Stimulated activated CD4-positive, alpha-beta T cell treated with anti-CD3 and anti-CD28 coated beads, Interleukin-12 subunit alpha, Interleukin-12 subunit beta, amount 100 ng/mL, for 24 hours (primary cell): Measurements from ENCODE around the gene BCL11B.
"Not testable (repeated sequence)": the region's sequence is repeated elsewhere in the genome, so short reads cannot be mapped to it uniquely, and the experiment has no call there.

Experiments used
- DNase-seq, 2 experiments: peaks; one replicate each; pipeline ENCODE4 v3.0.0-alpha.2; 2020; ENCODE audit warnings: low read depth in 2 of 2

Gene BCL11B

DNA sequence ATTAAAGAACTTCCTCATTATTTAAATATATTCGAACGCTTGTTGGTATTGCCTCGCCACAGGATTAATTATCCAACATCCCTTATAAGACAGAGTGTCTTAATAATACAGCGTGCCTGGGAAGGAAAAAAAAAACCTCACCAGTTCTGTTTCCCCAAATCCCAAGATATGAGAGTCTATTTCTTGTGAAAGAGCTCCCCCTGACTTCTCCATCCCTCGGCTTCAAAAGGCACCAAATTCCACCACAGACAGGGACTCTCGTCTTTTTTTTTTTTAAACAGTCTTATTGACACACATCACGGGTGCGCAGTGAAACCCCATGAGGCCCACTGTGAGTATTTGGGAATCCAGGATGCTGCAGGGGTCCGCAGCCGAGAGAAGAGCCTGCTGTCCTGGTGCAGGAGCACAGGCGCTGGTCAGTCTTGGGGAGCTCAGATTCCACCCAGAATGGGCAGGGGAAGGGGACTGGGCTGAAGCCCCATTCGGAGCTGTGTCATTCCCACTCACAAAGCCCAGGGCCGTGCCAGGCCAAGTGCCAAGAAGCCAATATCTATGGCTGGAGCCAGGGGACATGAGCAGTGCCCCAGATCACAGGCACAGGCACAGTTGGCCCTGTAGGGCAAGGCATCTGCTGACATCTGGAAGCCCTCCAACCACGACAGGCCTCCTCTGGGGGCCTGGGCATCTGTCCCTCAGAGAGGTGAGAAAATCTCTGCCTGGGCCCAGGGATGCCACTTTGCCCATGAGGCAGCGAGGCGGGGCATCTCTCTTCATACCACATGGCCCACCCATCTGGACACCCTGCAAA is 71.9 kb downstream of the BCL11B start:
- DNase-seq = no peak

DNA sequence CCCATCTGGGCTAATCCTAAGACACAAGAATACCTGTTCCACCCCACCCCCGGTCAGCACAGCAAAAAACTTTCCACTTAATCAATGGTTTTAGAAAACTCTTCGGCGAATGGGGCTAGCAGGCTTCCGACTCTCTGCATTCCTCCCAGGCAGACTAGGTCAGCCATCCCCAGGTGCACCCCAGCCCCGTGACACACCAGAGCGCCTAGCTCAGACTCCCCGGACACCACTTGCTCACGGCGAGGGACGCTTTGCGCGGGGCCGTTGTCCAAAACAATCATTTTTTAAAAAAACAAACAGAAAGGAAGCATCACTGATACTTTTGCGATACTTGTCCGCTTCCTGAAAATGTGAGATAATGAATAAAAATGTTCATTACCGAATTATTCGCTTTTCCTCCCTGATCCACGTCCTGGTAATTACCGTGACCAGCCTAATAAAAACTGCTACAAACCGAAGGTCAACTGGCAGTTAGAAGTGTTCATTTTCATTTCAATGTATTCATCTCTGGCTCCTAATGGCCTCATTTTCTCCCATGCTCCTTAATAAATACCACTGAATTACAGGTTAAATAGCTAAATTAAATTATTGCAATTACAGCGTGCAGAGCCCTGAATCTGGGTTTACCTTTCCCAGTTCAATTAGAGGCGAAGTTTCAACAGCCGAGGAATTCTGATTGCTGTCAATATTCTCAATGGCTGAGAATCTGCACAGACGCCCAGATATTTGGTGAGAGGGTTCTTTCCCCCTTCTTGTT is 73.1 kb downstream of the BCL11B start:
- DNase-seq = no peak

DNA sequence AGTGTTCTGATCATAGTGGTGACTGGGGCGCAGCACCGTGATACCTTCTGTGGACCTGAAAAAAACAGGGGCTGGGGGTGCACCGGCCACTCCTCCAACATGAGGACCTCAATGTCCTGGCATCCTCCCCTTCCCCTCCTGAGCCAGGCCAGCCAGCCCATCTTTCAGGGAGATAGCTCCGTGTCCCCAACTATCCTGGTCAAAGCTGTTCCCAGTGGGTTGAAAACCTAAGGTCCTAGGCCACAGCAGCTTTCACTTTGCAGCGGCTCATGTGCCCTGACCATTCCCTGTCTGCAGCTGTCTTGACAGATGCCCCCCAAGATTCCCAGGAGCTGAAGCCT is 75.7 kb downstream of the BCL11B start:
- no peak for DNase-seq

DNA sequence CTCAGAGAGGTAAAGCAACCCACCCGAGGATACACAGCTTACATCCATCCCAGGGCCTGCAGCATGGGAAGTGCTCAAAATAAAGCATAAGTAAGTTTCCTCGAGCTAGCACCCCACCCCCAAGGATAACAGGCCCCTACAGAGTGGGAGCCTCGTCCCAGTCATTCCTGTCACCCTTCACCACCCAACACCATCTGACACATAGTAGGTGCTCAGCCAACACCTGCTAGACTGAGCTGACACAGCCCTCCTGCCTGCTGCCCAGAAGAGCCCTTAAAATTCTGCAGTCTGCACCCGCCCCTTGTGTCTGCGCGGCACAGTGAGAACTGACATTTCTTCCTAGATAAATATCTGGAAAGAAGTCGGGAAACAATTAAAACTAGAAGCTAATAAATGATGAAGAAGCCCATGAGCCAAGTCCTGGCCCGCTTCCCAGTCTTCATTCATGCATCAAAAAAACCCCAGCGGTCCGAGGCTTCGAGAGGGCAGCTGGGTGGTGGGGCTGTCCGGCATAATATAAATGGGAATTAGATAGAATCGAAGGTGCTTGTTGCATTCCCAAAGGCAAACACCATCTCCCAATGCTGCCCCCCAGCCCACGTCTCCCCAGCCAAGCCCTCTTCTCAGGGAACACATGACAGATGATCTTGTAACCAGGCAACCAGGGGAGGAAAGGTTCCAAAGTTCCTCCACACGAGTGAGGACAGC is 76.2 kb downstream of the BCL11B start:
- DNase-seq = no peak

DNA sequence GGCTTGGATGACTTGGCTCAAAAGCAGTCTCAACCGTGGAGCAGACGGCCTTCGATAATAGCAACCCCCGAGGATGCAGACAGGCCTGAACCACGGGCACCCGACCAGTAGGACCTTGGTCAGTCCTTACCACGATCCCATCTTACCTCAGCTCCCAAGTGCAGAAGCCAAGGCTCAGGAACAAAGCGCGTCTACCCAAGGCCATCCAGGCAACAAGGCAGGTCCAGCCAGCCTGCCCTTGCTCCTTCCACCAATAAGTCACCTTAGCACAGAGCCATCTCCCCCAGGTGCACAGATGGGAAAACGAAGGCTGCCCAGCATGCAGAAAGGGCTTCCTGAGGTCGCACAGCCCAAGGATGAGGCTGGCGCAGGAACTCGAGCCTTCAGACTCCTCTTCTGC is 77.3 kb downstream of the BCL11B start:
- DNase-seq = no peak

DNA sequence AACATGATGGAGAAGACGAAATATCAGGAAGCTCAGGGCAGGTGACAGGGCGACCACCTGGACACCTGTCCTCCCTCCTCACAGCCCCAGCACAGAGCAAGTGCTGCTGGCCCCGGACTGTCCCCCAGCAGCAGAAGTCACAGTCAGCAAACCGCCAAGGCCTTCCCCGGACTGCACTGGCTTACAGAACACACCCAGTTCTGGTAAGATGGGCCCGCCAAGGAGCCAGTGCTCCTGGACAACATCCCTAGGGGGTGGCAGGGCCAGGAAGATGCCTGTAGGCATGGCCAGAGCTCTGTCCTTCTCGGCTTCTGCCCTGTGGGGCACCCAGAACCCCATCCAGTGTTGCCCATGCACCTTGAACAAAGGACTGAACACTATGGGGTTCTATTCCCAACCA is 77.9 kb downstream of the BCL11B start:
- no peak for DNase-seq

DNA sequence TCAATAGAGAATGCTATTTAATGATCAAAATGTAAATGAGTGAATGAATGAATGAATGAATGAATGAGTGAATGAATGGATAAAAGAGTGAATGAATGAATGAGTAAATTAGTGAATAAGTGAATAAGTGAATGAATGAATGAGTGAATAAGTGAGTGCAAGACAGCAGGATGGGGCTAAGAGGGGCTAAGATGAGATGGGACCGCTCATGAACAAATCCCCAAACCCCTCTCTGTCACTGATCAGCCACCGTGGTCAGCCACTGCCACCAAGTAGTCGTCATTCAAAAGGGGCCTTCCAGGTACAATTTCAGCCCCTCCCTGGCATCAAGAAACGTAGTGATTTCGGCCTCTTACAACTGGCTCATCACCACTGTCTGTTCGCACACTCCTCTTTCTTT is 79.2 kb downstream of the BCL11B start:
- DNase-seq = no peak

DNA sequence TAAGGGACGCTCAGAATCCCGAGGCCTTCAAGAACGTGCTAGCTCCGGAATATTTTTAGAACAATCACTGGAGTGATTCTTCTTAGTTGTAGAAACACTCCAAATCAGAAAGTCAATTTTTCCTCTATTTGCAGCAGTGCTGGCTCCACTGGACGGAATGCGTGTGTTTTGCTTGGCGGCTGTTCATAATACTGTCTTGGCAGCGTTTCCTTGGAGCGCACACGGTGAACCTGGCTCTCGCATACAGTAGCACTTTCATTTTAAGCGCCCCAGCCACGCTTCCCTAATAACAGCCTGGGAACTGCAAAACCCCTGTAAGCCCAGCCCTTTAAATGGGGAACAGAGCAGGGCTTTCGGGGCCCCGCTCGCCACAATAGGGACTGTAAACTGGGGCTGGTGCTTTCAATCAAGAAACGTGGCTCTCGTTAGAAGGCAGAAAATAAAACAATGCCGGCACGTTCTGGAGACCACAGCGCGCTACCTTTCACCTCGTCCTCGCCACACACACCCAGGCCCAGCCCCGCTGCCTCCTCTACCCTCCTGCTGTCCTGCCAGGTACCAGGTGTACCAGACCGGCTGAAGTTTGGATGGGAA is 79.9 kb downstream of the BCL11B start:
- DNase-seq = no peak

DNA sequence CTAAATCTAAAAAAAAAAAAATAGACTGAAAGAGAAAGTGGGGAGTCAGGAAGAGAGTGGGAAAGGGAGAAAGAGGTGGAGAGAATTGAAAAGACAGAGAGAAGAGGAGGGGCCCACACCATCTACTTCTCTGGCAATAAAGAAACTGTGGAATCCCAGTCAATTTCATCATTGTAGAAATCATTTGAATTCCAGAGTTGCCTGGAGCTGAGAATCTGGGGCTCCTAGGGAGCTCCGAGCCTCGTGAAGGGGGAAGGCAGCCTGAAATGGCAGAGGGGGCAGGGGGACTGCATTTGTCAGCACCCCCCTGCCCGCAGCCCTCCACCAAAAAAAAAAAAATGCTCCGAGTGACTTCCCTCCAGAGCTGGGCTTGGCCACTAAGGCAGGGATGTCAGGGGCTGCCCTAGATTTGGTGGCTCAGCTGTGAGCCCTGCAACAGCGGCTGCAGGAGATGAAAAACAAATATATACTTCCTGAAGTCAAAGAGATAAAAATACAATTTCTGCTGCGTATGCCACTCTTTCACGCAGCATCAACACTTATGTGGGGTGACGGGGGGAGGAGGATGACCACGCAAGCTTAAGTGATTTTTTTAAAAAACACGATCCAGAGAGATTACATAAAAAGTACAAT is 80.5 kb downstream of the BCL11B start:
- no peak for DNase-seq

DNA sequence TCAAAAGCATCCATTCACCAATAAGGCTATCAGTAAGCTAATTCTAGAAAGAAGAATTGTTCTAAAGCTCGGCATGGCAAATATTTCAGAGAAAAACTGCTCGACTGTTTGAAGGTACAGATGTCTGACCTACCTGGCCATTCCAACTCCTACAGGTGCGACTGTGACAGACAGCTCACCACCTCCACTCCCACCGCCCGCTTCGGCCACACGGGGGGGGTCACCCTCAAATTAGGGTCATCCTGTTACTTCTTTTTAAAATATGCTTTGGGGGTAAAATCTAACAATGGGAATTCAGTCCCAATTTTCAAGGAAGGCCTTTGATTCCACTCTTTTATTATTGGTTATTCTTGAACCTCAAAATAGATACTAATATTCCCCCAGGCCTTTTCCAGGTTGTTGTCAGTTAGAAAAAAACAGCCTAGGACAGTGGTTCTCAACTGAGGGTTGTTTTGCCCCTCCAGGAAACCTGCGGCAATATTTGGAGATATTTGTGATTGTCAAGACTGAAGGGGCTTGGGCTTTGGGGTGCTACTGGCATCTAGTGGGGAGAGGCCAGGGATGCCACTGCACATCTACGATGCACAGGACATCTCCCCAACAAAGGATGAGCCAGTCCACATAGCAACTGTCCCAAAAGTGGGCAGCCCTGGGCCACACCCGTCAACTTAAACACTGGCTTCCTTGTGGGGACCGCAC is 81.2 kb downstream of the BCL11B start:
- no peak for DNase-seq

DNA sequence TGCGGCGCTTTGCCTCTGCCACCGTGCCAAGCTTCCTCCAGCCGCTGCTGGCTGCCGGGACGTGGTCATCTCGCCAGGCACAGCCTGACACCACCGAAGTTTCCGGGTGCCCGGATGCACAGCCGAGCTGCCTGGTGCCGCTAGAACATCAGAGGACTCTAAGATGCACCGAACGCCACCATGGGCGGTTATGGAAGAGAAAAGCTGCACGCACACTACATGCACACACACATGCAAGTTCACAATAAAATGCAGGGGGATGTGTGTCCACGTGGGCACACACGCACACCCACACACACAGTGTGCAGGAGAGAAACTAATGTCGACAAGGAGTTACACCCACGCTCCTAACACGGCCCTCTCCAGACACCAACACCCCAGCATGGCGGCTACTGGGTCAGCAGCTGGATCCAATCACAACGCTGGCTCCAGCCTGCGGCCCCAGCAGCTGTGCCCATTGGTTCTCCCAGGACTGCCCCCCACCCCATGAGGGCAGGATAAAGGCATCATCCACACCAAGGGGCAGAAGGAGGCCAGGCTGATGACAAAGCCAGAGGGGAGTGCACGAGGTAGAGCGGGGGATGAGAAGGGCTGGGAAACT is 82.7 kb downstream of the BCL11B start:
- DNase-seq = no peak

DNA sequence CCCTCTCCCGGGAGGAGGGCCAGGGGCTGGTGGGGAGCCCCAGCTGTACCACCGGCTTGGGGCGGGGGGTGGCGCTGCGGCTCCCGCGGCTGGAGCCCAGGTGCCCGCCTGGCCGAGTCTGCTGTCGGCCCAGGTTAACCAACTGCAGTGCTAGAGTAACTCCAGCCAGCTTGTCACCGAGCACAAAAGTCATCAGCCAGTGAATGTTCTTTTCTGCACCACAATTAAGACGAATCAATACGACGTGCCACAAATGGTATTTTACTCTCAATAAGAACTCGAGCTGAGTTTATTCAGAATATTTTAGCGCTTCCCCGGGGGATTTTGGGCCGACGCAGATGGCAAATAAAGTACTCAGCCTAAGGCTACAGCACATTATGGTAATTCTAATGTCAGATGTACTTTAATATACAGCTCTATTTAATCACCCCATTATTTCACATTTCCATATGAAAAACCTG is 83.2 kb downstream of the BCL11B start:
- no peak for DNase-seq

DNA sequence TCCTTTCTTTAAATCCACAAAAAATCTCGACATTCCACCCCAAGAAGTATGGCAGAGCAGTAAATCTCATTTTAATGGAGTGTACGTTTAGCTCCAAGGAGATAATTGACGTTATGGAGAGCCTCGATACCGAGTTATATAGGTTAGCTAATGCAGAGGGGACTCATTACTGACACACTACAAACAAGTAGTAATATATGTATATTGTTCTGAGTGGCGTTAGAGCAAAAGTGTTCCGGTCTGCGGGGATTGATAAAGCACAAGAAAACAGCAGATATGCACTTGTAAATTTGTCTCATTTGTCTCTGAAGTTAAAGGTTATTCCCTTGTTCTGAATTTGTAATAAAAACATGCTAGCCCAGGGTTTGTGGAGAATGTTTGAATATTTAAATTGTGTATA is 84.1 kb downstream of the BCL11B start:
- DNase-seq = no peak

DNA sequence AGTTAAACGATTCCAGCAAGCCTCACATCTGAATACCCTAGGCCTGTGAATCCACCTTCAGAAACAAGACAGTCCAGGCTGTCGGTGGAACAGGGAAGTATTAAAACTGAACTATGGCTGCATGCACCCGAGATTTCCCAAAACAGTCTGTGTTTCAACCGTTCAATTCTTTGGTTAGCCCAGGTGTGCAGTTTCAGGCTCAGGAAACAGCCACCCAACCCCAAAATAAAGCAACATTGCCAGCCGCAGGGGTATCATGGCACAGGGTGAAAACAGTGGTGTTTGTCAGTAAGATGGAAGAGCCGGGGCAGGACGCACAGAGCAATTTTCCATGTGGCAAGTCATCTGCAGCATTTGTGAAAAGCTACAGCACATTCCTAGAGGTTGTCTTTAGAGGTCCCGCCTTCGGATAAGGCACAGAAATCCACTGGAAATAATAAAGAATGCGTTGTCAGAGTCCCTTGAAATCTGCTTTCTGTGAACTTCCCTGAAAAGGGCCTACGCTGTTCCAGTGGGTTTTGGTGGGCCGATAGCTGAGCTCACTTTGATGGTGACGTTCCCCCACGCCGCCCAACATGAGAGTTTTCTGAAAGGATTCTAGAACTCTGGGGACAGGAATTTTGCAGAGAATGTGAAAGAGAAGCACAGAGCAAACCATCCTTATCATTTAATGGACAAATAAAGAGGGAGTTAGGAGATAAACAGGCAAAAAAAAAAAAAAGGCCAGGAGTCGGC is 84.9 kb downstream of the BCL11B start:
- DNase-seq = no peak

DNA sequence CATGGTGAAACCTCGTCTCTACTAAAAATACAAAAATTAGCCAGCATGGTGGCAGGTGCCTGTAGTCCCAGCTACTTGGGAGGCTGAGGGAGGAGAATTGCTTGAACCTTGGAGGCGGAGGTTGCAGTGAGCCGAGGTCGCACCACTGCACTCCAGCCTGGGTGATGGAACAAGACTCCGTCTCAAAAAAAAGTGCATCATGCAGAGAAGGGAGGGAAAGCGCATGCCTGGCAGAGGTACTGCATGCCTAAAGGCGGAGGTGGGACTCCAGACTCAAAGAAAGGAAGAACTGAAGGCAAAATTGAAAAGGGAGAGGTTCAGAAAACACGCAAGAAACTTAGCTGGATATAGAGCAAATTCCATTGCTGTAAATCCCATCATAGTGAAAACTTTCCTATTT is 85.7 kb downstream of the BCL11B start:
- not testable (repeated sequence) for DNase-seq

DNA sequence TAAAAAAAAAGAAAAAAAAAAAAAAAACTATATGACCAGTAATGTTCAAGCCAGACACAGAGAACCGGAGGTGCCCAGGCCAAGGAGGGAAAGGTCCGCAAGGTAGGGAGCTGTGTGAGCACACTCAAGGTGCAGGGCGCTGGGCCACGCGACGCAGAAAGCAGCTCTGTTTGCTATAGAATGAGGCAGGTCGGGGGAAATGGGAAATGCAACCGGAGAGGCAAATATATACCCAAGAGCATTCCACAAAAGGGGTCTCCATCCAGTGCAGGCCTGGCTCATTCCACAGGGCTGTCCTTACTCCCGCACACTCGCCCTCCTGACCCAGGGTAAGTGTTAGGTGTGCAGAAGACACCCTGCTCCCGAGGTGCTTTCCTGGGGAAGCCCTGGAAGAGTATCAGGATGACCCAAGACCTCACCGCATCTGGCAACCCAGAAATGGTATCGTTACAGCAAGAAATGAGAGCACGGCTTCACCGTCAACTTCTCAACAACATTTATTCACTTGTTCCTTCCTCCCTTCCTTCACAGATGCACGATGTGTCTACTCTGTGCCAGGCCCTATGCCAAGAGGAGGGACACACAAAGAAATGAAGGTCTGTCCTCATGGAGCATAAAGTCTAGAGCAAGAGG is 86.4 kb downstream of the BCL11B start:
- DNase-seq = no peak

DNA sequence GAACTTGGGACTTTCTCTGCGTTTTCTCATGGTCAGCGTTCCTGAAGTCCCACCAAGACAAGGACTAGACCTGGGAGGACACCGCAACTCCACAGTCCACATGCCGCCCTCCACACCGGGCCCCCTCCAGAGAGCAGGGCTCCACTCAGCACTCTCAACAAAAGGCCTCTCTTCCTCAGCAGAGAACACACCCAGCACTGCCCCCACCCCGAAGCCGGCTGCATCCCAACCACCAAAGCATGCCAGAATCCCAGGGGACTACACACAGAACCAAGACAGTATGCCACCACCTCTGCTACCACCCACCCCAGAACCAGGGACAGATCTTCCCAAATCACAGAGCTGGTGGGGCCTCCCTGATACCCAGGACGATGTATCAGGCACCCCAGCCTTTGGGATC is 88.3 kb downstream of the BCL11B start:
- no peak for DNase-seq

DNA sequence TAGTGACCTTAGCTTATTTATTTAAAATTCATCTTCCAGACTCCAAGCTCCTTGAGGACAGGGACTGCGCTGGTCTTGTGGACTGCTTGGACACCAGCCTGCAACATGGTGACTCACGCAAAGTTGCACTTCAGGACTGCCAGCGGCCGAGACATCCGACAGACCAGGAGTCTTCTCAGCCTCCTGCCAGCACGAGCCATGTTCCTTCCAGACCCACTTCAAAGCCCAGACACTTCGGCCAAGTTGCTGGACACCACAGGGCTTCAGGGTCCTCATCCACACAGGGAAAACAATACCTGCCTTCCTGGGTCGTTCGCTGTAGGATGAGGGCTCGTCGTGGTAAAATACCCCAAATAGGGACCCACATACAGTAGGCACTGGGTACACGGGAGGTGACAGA is 88.7 kb downstream of the BCL11B start:
- no peak for DNase-seq

DNA sequence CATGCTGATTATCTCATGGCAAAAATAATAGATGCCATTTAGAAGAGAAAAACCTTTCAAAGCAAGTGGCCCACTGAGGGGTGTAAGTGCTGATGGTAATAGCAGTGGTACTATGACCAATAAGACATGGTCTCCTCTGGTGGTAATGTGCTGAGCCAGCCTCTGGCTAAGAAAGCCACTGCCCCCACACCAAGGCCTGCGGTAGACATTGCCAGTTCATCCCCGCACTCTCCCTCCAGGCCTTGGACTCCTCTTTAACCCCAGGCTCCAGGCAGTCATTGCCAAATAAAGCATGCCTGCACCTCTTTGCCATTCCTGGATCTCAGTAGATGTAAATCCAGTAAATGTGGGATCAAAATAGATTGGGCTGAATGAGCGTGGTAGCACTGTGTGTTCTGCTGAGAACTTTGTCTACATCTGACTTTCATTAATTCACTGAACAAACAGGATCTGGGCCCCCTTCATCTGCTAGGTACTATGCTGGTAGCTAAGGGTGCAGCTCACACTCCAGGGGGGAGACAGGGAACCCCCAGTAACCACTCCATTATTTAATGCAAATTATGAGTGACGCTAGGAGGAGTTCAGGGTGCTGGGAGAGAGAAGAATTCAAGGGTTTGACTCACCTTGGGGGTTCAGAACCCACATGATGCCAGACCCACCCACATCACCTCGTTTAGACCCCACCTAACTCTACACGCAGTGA is 89.3 kb downstream of the BCL11B start:
- no peak for DNase-seq
